Osteoblast (primary cell): ENCODE measurements around the gene D2HGDH. TPM values are rescaled to one million over a fixed set of nuclear protein-coding genes. Genes with fewer than 3 reads are reported as not detected.

Experiments
- DNase-seq: peaks from one replicate; pipeline ENCODE4 v3.0.0; 2011; ENCODE audit warnings: low spot score, mixed read lengths; ENCODE audit not compliant: insufficient read length; ENCODE audit errors: missing footprints
- H2AFZ ChIP-seq: 2 replicates; pipeline ENCODE4 v1.6.0; 2011; ENCODE audit warnings: mild to moderate bottlenecking, low read length
- H3K27ac ChIP-seq: 2 replicates; pipeline ENCODE4 v1.5.1; 2011; ENCODE audit warnings: mild to moderate bottlenecking, low read depth, low read length, moderate library complexity
- H3K27me3 ChIP-seq: 2 replicates; pipeline ENCODE4 v1.6.0; 2012; ENCODE audit warnings: mild to moderate bottlenecking, control low read depth, inconsistent platforms, low read length, moderate library complexity; ENCODE audit not compliant: insufficient read depth
- H3K36me3 ChIP-seq: 2 replicates; pipeline ENCODE4 v1.5.1; 2011; ENCODE audit warnings: mild to moderate bottlenecking, low read length, control low read depth, moderate library complexity; ENCODE audit not compliant: insufficient read depth
- H3K4me1 ChIP-seq: 2 replicates; pipeline ENCODE4 v1.5.1; 2011; ENCODE audit warnings: mild to moderate bottlenecking, low read length, control low read depth, moderate library complexity; ENCODE audit not compliant: insufficient read depth
- H3K4me2 ChIP-seq: 2 replicates; pipeline ENCODE4 v1.6.0; 2011; ENCODE audit warnings: mild to moderate bottlenecking, low read length; ENCODE audit not compliant: insufficient read depth
- H3K4me3 ChIP-seq: fragments of 200-600 bp; sonication (generic); 3 replicates; pipeline ENCODE4 v1.5.1; 2012; ENCODE audit warnings: mild to moderate bottlenecking, low read length, inconsistent platforms; ENCODE audit not compliant: insufficient read depth
- H3K79me2 ChIP-seq: 2 replicates; pipeline ENCODE4 v1.6.0; 2012; ENCODE audit warnings: mild to moderate bottlenecking, low read length, control low read depth, inconsistent platforms; ENCODE audit not compliant: insufficient read depth
- H3K9me3 ChIP-seq: 2 replicates; pipeline ENCODE4 v1.5.1; 2011; ENCODE audit warnings: low read depth, low read length, control low read depth
- H4K20me1 ChIP-seq: 2 replicates; pipeline ENCODE4 v1.6.0; 2012; ENCODE audit warnings: mild to moderate bottlenecking, low read length, control low read depth; ENCODE audit not compliant: insufficient read depth
- total RNA-seq: library from RNA; depleted of rRNA; stranded (reverse); fragments of >200 nt; gene quantifications from 2 replicates; pipeline ENCODE4 v1.2.3, GENCODE V29; 2012
- TF ChIP-seq, protein P1 (sequence below): IDR thresholded peaks from 2 replicates; pipeline ENCODE4 v1.5.1; 2011; ENCODE audit warnings: mild to moderate bottlenecking, low read depth, low read length, moderate library complexity; ENCODE audit errors: extremely low read depth

The D2HGDH gene
- total RNA-seq, 1 donor: 15.6 TPM

DNA sequence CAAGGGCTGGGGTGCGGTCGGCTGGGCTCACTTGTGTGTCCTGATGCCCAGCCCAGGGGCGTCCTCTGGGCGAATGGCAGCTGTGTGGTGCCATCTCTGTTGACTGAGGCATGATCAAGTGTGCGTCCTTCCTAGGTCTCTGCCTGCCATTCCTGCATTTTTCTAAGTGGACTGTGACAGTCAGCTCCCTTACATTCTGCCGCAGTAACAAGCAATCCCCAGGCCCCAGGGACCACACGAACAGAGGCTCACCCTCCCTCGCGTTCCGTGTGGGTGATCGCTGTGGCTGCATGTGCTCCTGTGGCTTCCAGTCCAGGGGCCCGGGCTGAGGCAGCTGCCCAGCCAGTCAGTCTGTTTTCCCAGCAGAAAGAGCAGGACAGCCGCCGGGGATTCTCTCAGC, 17.8 kb downstream of the D2HGDH start:
- no peaks in the 10 kb centered on the region for H3K27me3 ChIP-seq
- TF ChIP-seq, protein P1, sequence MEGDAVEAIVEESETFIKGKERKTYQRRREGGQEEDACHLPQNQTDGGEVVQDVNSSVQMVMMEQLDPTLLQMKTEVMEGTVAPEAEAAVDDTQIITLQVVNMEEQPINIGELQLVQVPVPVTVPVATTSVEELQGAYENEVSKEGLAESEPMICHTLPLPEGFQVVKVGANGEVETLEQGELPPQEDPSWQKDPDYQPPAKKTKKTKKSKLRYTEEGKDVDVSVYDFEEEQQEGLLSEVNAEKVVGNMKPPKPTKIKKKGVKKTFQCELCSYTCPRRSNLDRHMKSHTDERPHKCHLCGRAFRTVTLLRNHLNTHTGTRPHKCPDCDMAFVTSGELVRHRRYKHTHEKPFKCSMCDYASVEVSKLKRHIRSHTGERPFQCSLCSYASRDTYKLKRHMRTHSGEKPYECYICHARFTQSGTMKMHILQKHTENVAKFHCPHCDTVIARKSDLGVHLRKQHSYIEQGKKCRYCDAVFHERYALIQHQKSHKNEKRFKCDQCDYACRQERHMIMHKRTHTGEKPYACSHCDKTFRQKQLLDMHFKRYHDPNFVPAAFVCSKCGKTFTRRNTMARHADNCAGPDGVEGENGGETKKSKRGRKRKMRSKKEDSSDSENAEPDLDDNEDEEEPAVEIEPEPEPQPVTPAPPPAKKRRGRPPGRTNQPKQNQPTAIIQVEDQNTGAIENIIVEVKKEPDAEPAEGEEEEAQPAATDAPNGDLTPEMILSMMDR: no peak
- H3K36me3 ChIP-seq: peaks cover 32% of the 10 kb centered on the region
- no peaks in the 10 kb centered on the region for H3K79me2 ChIP-seq
- DNase-seq: peak; percentile 83
- H3K4me2 ChIP-seq: no peak overlapping the region
- H3K4me3 ChIP-seq: no peak overlapping the region
- no peak overlapping the region for H3K27ac ChIP-seq
- H4K20me1 ChIP-seq: peaks cover 7% of the 10 kb centered on the region
- no peaks in the 10 kb centered on the region for H3K4me1 ChIP-seq
- H3K9me3 ChIP-seq: no peaks in the 10 kb centered on the region
- H2AFZ ChIP-seq: no peak overlapping the region

DNA sequence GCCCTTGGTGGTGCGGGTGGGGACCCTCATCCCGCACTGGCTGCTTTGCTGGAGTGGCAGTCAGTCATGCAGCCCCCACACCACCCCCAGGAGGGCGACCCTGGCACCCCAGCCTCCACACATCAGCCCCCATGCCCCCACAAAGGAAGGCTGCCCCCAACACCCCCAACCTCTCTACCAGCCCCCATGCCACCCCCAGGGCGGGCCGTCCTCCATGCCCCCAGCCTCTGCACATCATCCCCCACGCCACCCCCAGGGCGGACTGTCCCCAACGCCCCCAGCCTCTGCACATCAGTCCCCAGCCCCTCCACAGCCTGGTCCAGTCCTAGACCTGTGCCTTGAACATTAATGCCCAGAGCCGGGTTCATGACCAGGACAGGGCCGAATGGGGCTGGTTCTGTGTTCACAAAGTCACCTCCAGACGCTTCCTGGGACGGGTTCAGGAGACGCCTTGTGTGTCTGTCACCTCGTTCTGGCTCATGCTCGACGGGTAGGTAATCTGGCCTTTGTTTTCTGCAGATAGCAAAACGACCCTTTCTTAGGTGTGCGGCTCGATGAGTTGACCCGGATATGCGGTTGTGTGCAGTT, 18.4 kb downstream of the D2HGDH start:
- TF ChIP-seq, protein P1: no peak

DNA sequence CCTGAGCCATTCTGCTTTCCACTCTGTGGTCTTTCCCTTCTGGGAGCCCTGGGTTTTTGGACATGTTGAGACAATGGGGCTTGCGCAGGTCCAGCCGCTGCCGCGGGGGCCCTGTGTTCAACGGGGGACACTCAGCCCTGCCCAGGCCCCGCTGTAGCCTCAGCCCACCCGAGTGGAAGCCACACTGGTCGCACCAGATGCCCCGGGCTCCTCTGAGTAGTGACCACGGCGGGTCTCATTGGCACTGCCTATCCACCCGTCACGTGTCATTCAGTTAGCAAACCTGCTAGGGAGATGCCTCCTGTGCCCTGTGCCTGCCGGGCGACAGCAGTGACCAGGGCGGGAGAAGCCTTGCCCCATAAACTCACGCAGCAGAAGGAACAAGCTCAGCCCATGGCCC, 19.1 kb downstream of the D2HGDH start:
- Histone ChIP-seq H3K4me3 (no peak overlapping the region), H3K27ac (no peak overlapping the region), H3K4me2 (no peak overlapping the region), H3K27me3 (no peaks in the 10 kb centered on the region), H3K4me1 (no peaks in the 10 kb centered on the region), H4K20me1 (peaks cover 7% of the 10 kb centered on the region), H3K79me2 (no peaks in the 10 kb centered on the region), H2AFZ (no peak overlapping the region), H3K9me3 (no peaks in the 10 kb centered on the region), H3K36me3 (peaks cover 34% of the 10 kb centered on the region)
- peak; percentile 62 for DNase-seq
- TF ChIP-seq, protein P1: no peak

More for the DNA sequence above, 18.4 kb downstream of the D2HGDH start:
- no peaks in the 10 kb centered on the region for H3K79me2 ChIP-seq
- H3K4me1 ChIP-seq: no peaks in the 10 kb centered on the region
- H3K4me3 ChIP-seq: no peak overlapping the region
- no peaks in the 10 kb centered on the region for H3K27me3 ChIP-seq
- no peaks in the 10 kb centered on the region for H3K9me3 ChIP-seq
- peaks cover 34% of the 10 kb centered on the region for H3K36me3 ChIP-seq
- peak; percentile 66 for DNase-seq
- no peak overlapping the region for H2AFZ ChIP-seq
- peaks cover 7% of the 10 kb centered on the region for H4K20me1 ChIP-seq
- no peak overlapping the region for H3K4me2 ChIP-seq
- H3K27ac ChIP-seq: no peak overlapping the region

DNA sequence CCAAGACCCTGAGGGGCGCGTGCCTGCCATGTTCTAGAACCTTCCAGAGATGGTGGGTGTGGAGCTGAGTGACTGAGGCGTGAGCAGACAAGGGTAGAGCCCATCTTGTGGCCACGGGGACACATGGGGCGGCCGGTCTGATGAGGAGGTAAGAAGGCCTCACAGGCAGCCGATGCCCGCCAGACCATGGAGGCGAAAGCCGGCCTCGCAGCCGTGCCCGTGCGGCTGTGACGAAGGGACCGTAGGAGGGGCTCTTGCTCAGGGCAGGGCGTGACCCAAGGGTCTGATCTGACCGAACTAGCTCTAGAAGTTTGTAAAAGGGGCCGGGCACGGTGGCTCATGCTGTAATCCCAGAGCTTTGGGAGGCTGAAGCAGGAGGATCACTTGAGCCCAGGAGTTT, 19.6 kb downstream of the D2HGDH start:
- H3K27ac ChIP-seq: no peak overlapping the region
- no peaks in the 10 kb centered on the region for H3K9me3 ChIP-seq
- H3K4me1 ChIP-seq: no peaks in the 10 kb centered on the region
- H2AFZ ChIP-seq: no peak overlapping the region
- H3K4me2 ChIP-seq: no peak overlapping the region
- H3K27me3 ChIP-seq: no peaks in the 10 kb centered on the region
- TF ChIP-seq, protein P1: no peak
- peak; percentile 77 for DNase-seq
- H4K20me1 ChIP-seq: peaks cover 9% of the 10 kb centered on the region
- H3K79me2 ChIP-seq: no peaks in the 10 kb centered on the region
- peaks cover 30% of the 10 kb centered on the region for H3K36me3 ChIP-seq
- H3K4me3 ChIP-seq: no peak overlapping the region
